ENCODE results near the gene NAALADL2.

GRCh38 chr3:175384569-175384968, 525.4 kb downstream of the NAALADL2 start:
- no peak for TF ChIP-seq CTCF (IDR thresholded peaks at IDR 0.05)
- TF ChIP-seq POLR2AphosphoS5 (IDR thresholded peaks at IDR 0.05; ENCODE audit: insufficient read depth in 1 of 2, low read depth in 1 of 2), result no peak
- no peak for TF ChIP-seq POLR2A (IDR thresholded peaks at IDR 0.05)

Data from vagina (tissue), 2 donors.